SK-N-SH (cell line): Measurements from ENCODE around the gene GALNS. TPM values are rescaled to one million over a fixed set of nuclear protein-coding genes. Genes with fewer than 3 reads are reported as not detected.

Experiments used
- CTCF ChIA-PET: fragments of 300-600, 350-600 bp; formaldehyde crosslinking; extraction: SDS; loops from one replicate; lab custom pipeline; 2021; lab: Yijun Ruan, JAX
- POLR2A ChIA-PET: fragments of 350-600 bp; sonication (Branson Sonifier 250); formaldehyde crosslinking; extraction: SDS; loops from one replicate; lab custom pipeline; 2020; ENCODE audit warnings: antibody characterized with exemption, inconsistent platforms; lab: Yijun Ruan, JAX
- DNase-seq: peaks from one replicate; pipeline ENCODE4 v3.0.0; 2012
- H2AFZ ChIP-seq: fragments of 200-600 bp; sonication (generic); 2 replicates; pipeline ENCODE4 v1.8.1; 2016; ENCODE audit warnings: antibody characterized with exemption, mild to moderate bottlenecking, low read depth
- H3F3A ChIP-seq: fragments of 200-600 bp; sonication (generic); replicated peaks from 2 replicates; pipeline ENCODE3; 2016; ENCODE audit warnings: antibody characterized with exemption, mild to moderate bottlenecking; ENCODE audit not compliant: insufficient read depth
- H3K27ac ChIP-seq, 2 experiments: fragments of 200-500 bp in 1 of 2; fragments of 200-600 bp in 1 of 2; sonication (Bioruptor generic) in 1 of 2; sonication (generic), shearing (Covaris generic) in 1 of 2; 2 replicates each; pipeline versions ENCODE4 v1.5.1 to v1.6.1; 2014 to 2016; ENCODE audit warnings: low read depth in 2 of 2, inconsistent platforms in 1 of 2, low read length in 1 of 2, mild to moderate bottlenecking in 1 of 2, mixed read lengths in 1 of 2
- H3K27me3 ChIP-seq: fragments of 200-600 bp; sonication (generic), shearing (Covaris generic); 2 replicates; pipeline ENCODE4 v1.6.1; 2016; ENCODE audit warnings: mixed run types; ENCODE audit not compliant: insufficient read depth
- H3K36me3 ChIP-seq, 2 experiments: fragments of 200-500 bp in 1 of 2; fragments of 200-600 bp in 1 of 2; sonication (Bioruptor generic) in 1 of 2; sonication (generic) in 1 of 2; replicated peaks in 1 of 2; 2 replicates each; pipeline versions ENCODE3 to v1.5.1; 2014 to 2016; ENCODE audit warnings: low read length in 1 of 2, mild to moderate bottlenecking in 1 of 2; ENCODE audit not compliant: insufficient read depth in 2 of 2, control insufficient read depth in 1 of 2
- H3K4me1 ChIP-seq, 2 experiments: fragments of 200-500 bp in 1 of 2; fragments of 200-600 bp in 1 of 2; sonication (Bioruptor generic) in 1 of 2; sonication (generic), shearing (Covaris generic) in 1 of 2; 2 replicates each; pipeline versions ENCODE4 v1.5.1 to v1.6.1; 2014 to 2016; ENCODE audit warnings: low read depth in 1 of 2, low read length in 1 of 2, mixed run types in 1 of 2; ENCODE audit not compliant: insufficient read depth in 2 of 2, control insufficient read depth in 1 of 2
- H3K4me2 ChIP-seq: fragments of 200-600 bp; sonication (generic), shearing (Covaris generic); 2 replicates; pipeline ENCODE4 v1.6.1; 2017; ENCODE audit warnings: mixed run types
- H3K4me3 ChIP-seq, 2 experiments: fragments of 200-500 bp in 1 of 2; fragments of 200-600 bp in 1 of 2; sonication (Bioruptor generic) in 1 of 2; sonication (generic), shearing (Covaris generic) in 1 of 2; 2 replicates each; pipeline versions ENCODE4 v1.5.1 to v1.8.1; 2014 to 2016; ENCODE audit warnings: low read depth in 2 of 2, inconsistent platforms in 1 of 2, low read length in 1 of 2, mild to moderate bottlenecking in 1 of 2, mixed read lengths in 1 of 2, moderate library complexity in 1 of 2
- H3K79me2 ChIP-seq: fragments of 200-600 bp; sonication (generic); 2 replicates; pipeline ENCODE4 v1.8.1; 2017; ENCODE audit warnings: mild to moderate bottlenecking; ENCODE audit not compliant: insufficient read depth
- H3K9ac ChIP-seq: fragments of 200-600 bp; sonication (generic); 2 replicates; pipeline ENCODE4 v1.6.1; 2017; ENCODE audit warnings: mixed run types
- H3K9me2 ChIP-seq: fragments of 200-600 bp; sonication (generic); 2 replicates; pipeline ENCODE4 v1.6.1; 2017; ENCODE audit warnings: mixed run types
- H3K9me3 ChIP-seq: fragments of 200-600 bp; sonication (generic); 2 replicates; pipeline ENCODE4 v1.6.1; 2017; ENCODE audit warnings: mixed run types, mild to moderate bottlenecking, moderate library complexity
- H4K20me1 ChIP-seq: fragments of 200-600 bp; sonication (generic); 2 replicates; pipeline ENCODE4 v1.6.1; 2017; ENCODE audit warnings: mild to moderate bottlenecking, mixed run types; ENCODE audit not compliant: insufficient read depth
- CTCF ChIP-seq: fragments of 200-600 bp; sonication (generic); IDR thresholded peaks from 2 replicates; pipeline ENCODE4 v1.6.1; 2017; ENCODE audit warnings: antibody characterized with exemption, mild to moderate bottlenecking, moderate library complexity
- ELF1 ChIP-seq: IDR thresholded peaks from 2 replicates; pipeline ENCODE4 v1.4.0; 2012
- FOSL2 ChIP-seq: IDR thresholded peaks from 2 replicates; pipeline ENCODE4 v1.4.0; 2012; ENCODE audit warnings: low read depth, mild to moderate bottlenecking, moderate library complexity, borderline replicate concordance
- FOXJ3 ChIP-seq: sonication (generic); formaldehyde crosslinking; IDR thresholded peaks from 2 replicates; pipeline ENCODE4 v1.5.1; 2020; ENCODE audit warnings: mild to moderate bottlenecking, missing genetic modification reagents
- GABPA ChIP-seq: IDR thresholded peaks from 2 replicates; pipeline ENCODE4 v1.4.0; 2012; ENCODE audit warnings: low read depth, mild to moderate bottlenecking
- GATA2 ChIP-seq: sonication (generic); formaldehyde crosslinking; IDR thresholded peaks from 2 replicates; pipeline ENCODE4 v1.5.0; 2020; ENCODE audit warnings: mild to moderate bottlenecking, missing genetic modification reagents
- JUND ChIP-seq: IDR thresholded peaks from 2 replicates; pipeline ENCODE4 v1.4.0; 2012
- NFIC ChIP-seq: IDR thresholded peaks from 2 replicates; pipeline ENCODE4 v1.4.0; 2012; ENCODE audit warnings: borderline replicate concordance
- NRF1 ChIP-seq: IDR thresholded peaks from 2 replicates; pipeline ENCODE4 v1.6.1; 2012; ENCODE audit warnings: low read depth, mild to moderate bottlenecking, low read length
- RAD21 ChIP-seq: IDR thresholded peaks from 2 replicates; pipeline ENCODE4 v1.6.1; 2012; ENCODE audit warnings: mild to moderate bottlenecking, low read length
- RFX5 ChIP-seq: IDR thresholded peaks from 2 replicates; pipeline ENCODE4 v1.6.1; 2012; ENCODE audit warnings: mild to moderate bottlenecking, improper control_type of control experiment, low read length
- SMC3 ChIP-seq: IDR thresholded peaks from 2 replicates; pipeline ENCODE4 v1.6.1; 2012; ENCODE audit warnings: low read depth, low read length, improper control_type of control experiment
- TEAD4 ChIP-seq: IDR thresholded peaks from 2 replicates; pipeline ENCODE4 v1.4.0; 2012; ENCODE audit warnings: mild to moderate bottlenecking, borderline replicate concordance; ENCODE audit not compliant: insufficient read depth
- ZBTB33 ChIP-seq: IDR thresholded peaks from 2 replicates; pipeline ENCODE4 v1.4.0; 2012; ENCODE audit warnings: low read depth, borderline replicate concordance
- WGBS: methylation state at CpG from one replicate; pipeline ENCODE4 v1.1.6; 2017; ENCODE audit warnings: low lambda C conversion rate; 5-methylcytosine and 5-hydroxymethylcytosine counted together
- polyA plus RNA-seq, 3 experiments: library from polyadenylated mRNA; depleted of rRNA; stranded (reverse); fragments of >200 nt; gene quantifications; 2 replicates each; pipeline ENCODE4 v1.2.3, GENCODE V29; 2012
- TF ChIP-seq, protein P1 (sequence below): IDR thresholded peaks from 2 replicates; pipeline ENCODE4 v1.4.0; 2012; ENCODE audit warnings: low read depth
- TF ChIP-seq, protein P2 (sequence below): IDR thresholded peaks from 2 replicates; pipeline ENCODE4 v1.4.0; 2012; ENCODE audit warnings: low read depth, borderline replicate concordance
- TF ChIP-seq, protein P3 (sequence below): IDR thresholded peaks from 2 replicates; pipeline ENCODE4; 2012

The GALNS gene
- polyA plus RNA-seq, 1 of the 3 experiments (the other 2 are of a cell fraction), result 16.5 TPM

DNA sequence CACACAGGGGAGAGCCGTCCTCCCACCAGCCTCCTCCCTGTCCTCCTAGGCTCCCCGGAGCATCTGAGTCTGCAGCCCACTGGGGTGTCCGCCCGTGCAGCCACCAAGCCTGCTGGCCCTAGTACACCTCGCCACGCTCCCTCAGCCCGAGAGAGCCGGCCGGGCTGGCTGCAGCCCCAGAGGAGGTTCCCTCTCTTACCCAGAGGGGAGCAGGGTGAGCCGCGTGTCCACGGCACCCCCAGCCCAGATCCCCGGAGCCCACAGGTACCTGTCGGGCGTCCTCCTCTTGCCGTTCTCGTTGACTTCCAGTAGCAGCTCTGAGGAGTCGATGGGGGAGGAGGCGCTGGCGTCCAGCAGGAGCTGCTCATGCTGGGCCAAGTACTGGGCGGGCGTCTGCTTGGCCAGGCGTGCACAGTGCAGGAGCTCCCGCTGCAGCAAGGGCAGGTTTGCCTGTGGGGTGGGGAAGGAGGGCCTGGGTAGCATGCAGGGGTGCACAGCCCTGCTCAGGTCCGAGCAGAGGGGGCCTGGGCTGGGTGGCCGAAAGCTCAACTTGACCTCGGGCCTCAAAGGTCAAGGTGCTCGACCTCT lies 29.0 kb upstream of the GALNS start:
- Histone ChIP-seq H3K27ac (no peak overlapping the region), H3F3A (no peaks in the 10 kb centered on the region), H3K9ac (no peak overlapping the region), H3K79me2 (no peaks in the 10 kb centered on the region), H3K27me3 (peaks cover 35% of the 10 kb centered on the region)
- 53% methylated on average over 3 of the region's 28 CpGs for WGBS
- TF ChIP-seq ZBTB33 (no peak), JUND (no peak), ELF1 (no peak), FOXJ3 (no peak), CTCF (no peak), FOSL2 (no peak), TEAD4 (no peak), GABPA (no peak), NFIC (no peak), GATA2 (CRISPR knock-in tag) (no peak), NRF1 (no peak), RAD21 (no peak), SMC3 (no peak)
- TF ChIP-seq, all 33 proteins: peak for 0
- Histone ChIP-seq H2AFZ (no peak overlapping the region), H3K9me2 (no peaks in the 10 kb centered on the region), H3K9me3 (no peaks in the 10 kb centered on the region), H3K36me3 (no peaks in the 10 kb centered on the region), H3K4me1 (no peaks in the 10 kb centered on the region; a peak in 2 of 4 replicates), H3K4me2 (no peak overlapping the region), H3K4me3 (no peak overlapping the region), H4K20me1 (no peaks in the 10 kb centered on the region)
- POLR2A ChIA-PET, result no interaction called here
- CTCF ChIA-PET, result interaction anchor here (1.1 to 1.2 kb wide), 2 partner anchors 148 to 330 kb away, joined by 3 read pairs; no protein-coding TSS in a partner anchor
- DNase-seq, result no peak

DNA sequence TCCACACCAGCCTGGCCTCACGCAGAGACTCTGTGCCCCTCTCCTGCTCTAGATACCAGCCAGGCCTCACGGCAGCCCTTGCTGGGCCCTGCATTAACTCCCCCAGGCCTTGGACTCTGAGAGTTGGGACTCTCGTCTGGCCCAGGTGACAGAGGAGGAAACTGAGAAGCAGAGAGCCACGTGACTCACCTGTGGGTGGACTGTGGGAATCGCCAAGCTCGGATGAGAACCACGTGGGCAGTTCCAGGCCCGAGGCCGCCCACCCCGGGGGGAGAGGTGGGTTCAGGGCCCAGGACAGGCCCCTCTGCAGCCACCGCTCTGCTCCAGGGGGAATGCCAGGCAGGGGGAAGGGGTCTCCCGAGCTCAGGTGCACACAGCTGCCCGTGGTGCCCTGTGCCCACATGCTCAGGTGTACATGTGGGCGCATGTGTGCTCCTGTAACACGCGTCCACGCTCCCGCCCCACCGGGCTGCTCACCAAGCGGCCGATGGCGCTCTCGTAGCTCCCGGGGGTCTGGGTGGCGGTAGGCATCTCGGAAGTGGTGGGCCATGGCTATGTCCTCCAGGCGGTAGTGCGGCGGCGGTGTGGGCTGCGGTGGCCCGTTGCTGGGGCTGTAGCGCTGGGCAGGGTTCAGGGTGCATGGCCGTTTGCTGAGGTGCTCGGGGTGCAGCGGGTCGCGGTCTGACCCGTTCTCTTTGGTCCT lies 28.0 kb upstream of the GALNS start:
- H3K79me2 ChIP-seq, result no peaks in the 10 kb centered on the region
- H3K9me3 ChIP-seq, result no peaks in the 10 kb centered on the region
- H3K9me2 ChIP-seq, result no peaks in the 10 kb centered on the region
- H3K9ac ChIP-seq, result no peak overlapping the region
- TF ChIP-seq ELF1, result no peak
- no peak for TF ChIP-seq RFX5
- TF ChIP-seq, protein P1, sequence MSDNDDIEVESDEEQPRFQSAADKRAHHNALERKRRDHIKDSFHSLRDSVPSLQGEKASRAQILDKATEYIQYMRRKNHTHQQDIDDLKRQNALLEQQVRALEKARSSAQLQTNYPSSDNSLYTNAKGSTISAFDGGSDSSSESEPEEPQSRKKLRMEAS, result no peak
- TF ChIP-seq SMC3, result no peak
- TF ChIP-seq, protein P2, sequence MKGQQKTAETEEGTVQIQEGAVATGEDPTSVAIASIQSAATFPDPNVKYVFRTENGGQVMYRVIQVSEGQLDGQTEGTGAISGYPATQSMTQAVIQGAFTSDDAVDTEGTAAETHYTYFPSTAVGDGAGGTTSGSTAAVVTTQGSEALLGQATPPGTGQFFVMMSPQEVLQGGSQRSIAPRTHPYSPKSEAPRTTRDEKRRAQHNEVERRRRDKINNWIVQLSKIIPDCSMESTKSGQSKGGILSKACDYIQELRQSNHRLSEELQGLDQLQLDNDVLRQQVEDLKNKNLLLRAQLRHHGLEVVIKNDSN, result no peak
- TF ChIP-seq GATA2 (CRISPR knock-in tag), result no peak
- TF ChIP-seq CTCF, result no peak
- TF ChIP-seq, protein P3, sequence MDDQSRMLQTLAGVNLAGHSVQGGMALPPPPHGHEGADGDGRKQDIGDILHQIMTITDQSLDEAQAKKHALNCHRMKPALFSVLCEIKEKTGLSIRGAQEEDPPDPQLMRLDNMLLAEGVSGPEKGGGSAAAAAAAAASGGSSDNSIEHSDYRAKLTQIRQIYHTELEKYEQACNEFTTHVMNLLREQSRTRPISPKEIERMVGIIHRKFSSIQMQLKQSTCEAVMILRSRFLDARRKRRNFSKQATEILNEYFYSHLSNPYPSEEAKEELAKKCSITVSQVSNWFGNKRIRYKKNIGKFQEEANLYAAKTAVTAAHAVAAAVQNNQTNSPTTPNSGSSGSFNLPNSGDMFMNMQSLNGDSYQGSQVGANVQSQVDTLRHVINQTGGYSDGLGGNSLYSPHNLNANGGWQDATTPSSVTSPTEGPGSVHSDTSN, result no peak
- no peak for TF ChIP-seq FOXJ3
- no peak overlapping the region for H3K27ac ChIP-seq
- 76% methylated on average over 15 of the region's 39 CpGs for WGBS
- no peaks in the 10 kb centered on the region for H4K20me1 ChIP-seq
- H3F3A ChIP-seq, result no peaks in the 10 kb centered on the region
- ChIA-PET POLR2A (no interaction called here), CTCF (no interaction called here)
- DNase-seq, result no peak
- no peaks in the 10 kb centered on the region; a peak in 2 of 4 replicates for H3K4me1 ChIP-seq
- no peaks in the 10 kb centered on the region for H3K36me3 ChIP-seq
- H3K4me2 ChIP-seq, result no peak overlapping the region
- peaks cover 34% of the 10 kb centered on the region for H3K27me3 ChIP-seq
- no peak overlapping the region for H2AFZ ChIP-seq
- no peak overlapping the region for H3K4me3 ChIP-seq
